HFFc6 (cell line): ENCODE results near the gene CELF2. TPM values are rescaled to one million over a fixed set of nuclear protein-coding genes. Genes with fewer than 3 reads are reported as not detected.

ENCODE experiments used
- DNase-seq: peaks from one replicate; pipeline ENCODE4 v3.0.0-alpha.2; 2018
- H3K27ac Mint-ChIP-seq: 2 replicates; pipeline ENCODE4 v1.8.0; 2020; ENCODE audit warnings: mild to moderate bottlenecking, mixed read lengths
- H3K27me3 Mint-ChIP-seq: 2 replicates; pipeline ENCODE4 v1.8.0; 2021; ENCODE audit warnings: mild to moderate bottlenecking, moderate library complexity, mixed read lengths; ENCODE audit not compliant: insufficient read depth
- H3K36me3 Mint-ChIP-seq: 2 replicates; pipeline ENCODE4 v1.8.0; 2021; ENCODE audit warnings: low read depth, mixed read lengths
- H3K4me1 Mint-ChIP-seq: 2 replicates; pipeline ENCODE4 v1.8.0; 2020; ENCODE audit warnings: low read depth, mixed read lengths
- H3K4me3 Mint-ChIP-seq: 2 replicates; pipeline ENCODE4 v1.8.0; 2020; ENCODE audit warnings: mild to moderate bottlenecking, moderate library complexity, mixed read lengths
- H3K9me3 Mint-ChIP-seq: 2 replicates; pipeline ENCODE4 v1.8.0; 2020; ENCODE audit warnings: mild to moderate bottlenecking, mixed read lengths
- CTCF ChIP-seq: fragments of 200-600 bp; sonication (generic); IDR thresholded peaks from 2 replicates; pipeline ENCODE4 v1.5.0; 2021; ENCODE audit warnings: antibody characterized with exemption, mild to moderate bottlenecking
- total RNA-seq, 6 experiments: library from RNA; stranded (reverse); fragmentation: NEBNext Ultra II Directional; extraction: Animal tissue kit (Norgen Biotek cat#: 25700); gene quantifications; 2 replicates in 1 of 6; 3 replicates in 5 of 6; pipeline ENCODE4 v1.2.3, GENCODE V29; 2021

The CELF2 gene
- total RNA-seq, 6 experiments from 2014 or later, result 2.7 to 5.2 (median 3.5) TPM

GRCh38 chr10:11249808-11250195 lies 232.1 kb downstream of the CELF2 start:
- Mint-ChIP-seq H3K27me3 (peaks cover 1% of the 10 kb centered on the region; the same call in 1 of the 2 replicates), H3K36me3 (no peaks in the 10 kb centered on the region), H3K4me3 (no peak overlapping the region), H3K9me3 (peaks cover 5% of the 10 kb centered on the region; the same call in 1 of the 2 replicates), H3K27ac (no peak overlapping the region), H3K4me1 (no peaks in the 10 kb centered on the region; the same call in 1 of the 2 replicates)
- no peak for TF ChIP-seq CTCF
- DNase-seq, result no peak

- Mint-ChIP-seq H3K36me3 (no peaks in the 10 kb centered on the region), H3K27ac (no peak overlapping the region), H3K4me3 (no peak overlapping the region), H3K27me3 (peaks cover 1% of the 10 kb centered on the region; the same call in 1 of the 2 replicates), H3K4me1 (no peaks in the 10 kb centered on the region; the same call in 1 of the 2 replicates), H3K9me3 (peaks cover 5% of the 10 kb centered on the region; the same call in 1 of the 2 replicates)
- no peak for TF ChIP-seq CTCF
- DNase-seq, result no peak
These were observed 232.6 kb downstream of the CELF2 start for GRCh38 chr10:11250304-11250703.

GRCh38 chr10:11252887-11253286 lies 235.2 kb downstream of the CELF2 start:
- H3K27me3 Mint-ChIP-seq, result peaks cover 1% of the 10 kb centered on the region; the same call in 1 of the 2 replicates

GRCh38 chr10:11253385-11254002 lies 235.8 kb downstream of the CELF2 start:
- H3K36me3 Mint-ChIP-seq, result no peaks in the 10 kb centered on the region
- peaks cover 15% of the 10 kb centered on the region; the same call in 1 of the 2 replicates for H3K9me3 Mint-ChIP-seq
- peaks cover 1% of the 10 kb centered on the region; the same call in 1 of the 2 replicates for H3K27me3 Mint-ChIP-seq
- no peaks in the 10 kb centered on the region; the same call in 1 of the 2 replicates for H3K4me1 Mint-ChIP-seq
- TF ChIP-seq CTCF, result no peak
- no peak for DNase-seq
- H3K4me3 Mint-ChIP-seq, result no peak overlapping the region
- H3K27ac Mint-ChIP-seq, result no peak overlapping the region

More at GRCh38 chr10:11252887-11253286, 235.2 kb downstream of the CELF2 start:
- H3K27ac Mint-ChIP-seq, result no peak overlapping the region
- H3K4me3 Mint-ChIP-seq, result no peak overlapping the region
- H3K4me1 Mint-ChIP-seq, result no peaks in the 10 kb centered on the region; the same call in 1 of the 2 replicates
- no peaks in the 10 kb centered on the region for H3K36me3 Mint-ChIP-seq
- peaks cover 13% of the 10 kb centered on the region; the same call in 1 of the 2 replicates for H3K9me3 Mint-ChIP-seq
- no peak for TF ChIP-seq CTCF
- DNase-seq, result no peak

GRCh38 chr10:11255156-11255555 lies 237.5 kb downstream of the CELF2 start:
- H3K36me3 Mint-ChIP-seq, result no peaks in the 10 kb centered on the region
- no peak for TF ChIP-seq CTCF
- H3K27me3 Mint-ChIP-seq, result peaks cover 1% of the 10 kb centered on the region; the same call in 1 of the 2 replicates
- H3K4me3 Mint-ChIP-seq, result no peak overlapping the region
- no peaks in the 10 kb centered on the region for H3K4me1 Mint-ChIP-seq
- H3K27ac Mint-ChIP-seq, result no peak overlapping the region
- H3K9me3 Mint-ChIP-seq, result peaks cover 11% of the 10 kb centered on the region; the same call in 1 of the 2 replicates
- DNase-seq, result no peak
